SJSA1 (cell line): ENCODE measurements around the gene NPIPB9. TPM values are rescaled to one million over a fixed set of nuclear protein-coding genes. Genes with fewer than 3 reads are reported as not detected.
"Not testable (repeated sequence)": the region's sequence is repeated elsewhere in the genome, so short reads cannot be mapped to it uniquely, and the experiment has no call there.

Source experiments
- DNase-seq, 2 experiments: peaks; one replicate each; pipeline ENCODE4 v3.0.0-alpha.2; 2015 to 2020; ENCODE audit warnings: low spot score in 2 of 2, low read depth in 1 of 2
- H3K27ac ChIP-seq: fragments of 250-450 bp; sonication (Bioruptor Pico); 2 replicates; pipeline ENCODE4 v1.5.1; 2020; ENCODE audit warnings: mild to moderate bottlenecking, moderate library complexity
- H3K27me3 ChIP-seq: fragments of 250-450 bp; sonication (Bioruptor Pico); replicated peaks from 2 replicates; pipeline ENCODE4 v1.5.1; 2020; ENCODE audit warnings: mild to moderate bottlenecking, moderate library complexity
- H3K36me3 ChIP-seq: fragments of 250-450 bp; sonication (Bioruptor Pico); 2 replicates; pipeline ENCODE4 v1.5.1; 2020; ENCODE audit warnings: mild to moderate bottlenecking
- H3K4me1 ChIP-seq: fragments of 250-450 bp; sonication (Bioruptor Pico); replicated peaks from 2 replicates; pipeline ENCODE4 v1.6.1; 2021; ENCODE audit warnings: mild to moderate bottlenecking
- H3K4me3 ChIP-seq: fragments of 250-450 bp; sonication (Bioruptor Pico); 2 replicates; pipeline ENCODE4 v1.5.1; 2020; ENCODE audit warnings: mild to moderate bottlenecking
- H3K9me3 ChIP-seq: fragments of 250-450 bp; sonication (Bioruptor Pico); replicated peaks from 2 replicates; pipeline ENCODE4 v1.5.1; 2020; ENCODE audit warnings: mild to moderate bottlenecking
- total RNA-seq: library from RNA; depleted of rRNA; stranded (reverse); fragments of >200 nt; shearing (Covaris generic); gene quantifications from 2 replicates; pipeline ENCODE4 v1.2.3, GENCODE V29; 2014; rRNA removed

NPIPB9 gene
- total RNA-seq, 1 experiment from 2014 or later, result 0.61 TPM

- not testable (repeated sequence) for H3K36me3 ChIP-seq, H3K4me1 ChIP-seq, H3K4me3 ChIP-seq, H3K9me3 ChIP-seq, DNase-seq, H3K27me3 ChIP-seq, H3K27ac ChIP-seq
These were observed 30.8 kb downstream of the NPIPB9 start for GRCh38 chr16:28782357-28782756.

GRCh38 chr16:28802235-28803019 is 50.8 kb downstream of the NPIPB9 start:
- not testable (repeated sequence) for H3K9me3 ChIP-seq, H3K27me3 ChIP-seq, H3K36me3 ChIP-seq, DNase-seq, H3K4me3 ChIP-seq, H3K27ac ChIP-seq, H3K4me1 ChIP-seq

GRCh38 chr16:28807445-28808120 is 56.0 kb downstream of the NPIPB9 start:
- not testable (repeated sequence) for H3K36me3 ChIP-seq, H3K27ac ChIP-seq

GRCh38 chr16:28820016-28820415 is 68.4 kb downstream of the NPIPB9 start:
- H3K9me3 ChIP-seq, result no peaks in the 10 kb centered on the region
- no peak overlapping the region for H3K4me3 ChIP-seq
- DNase-seq, result no peak
- no peak overlapping the region for H3K27ac ChIP-seq
- H3K4me1 ChIP-seq, result peaks cover 8% of the 10 kb centered on the region
- peaks cover 29% of the 10 kb centered on the region for H3K36me3 ChIP-seq
- H3K27me3 ChIP-seq, result no peaks in the 10 kb centered on the region

More at GRCh38 chr16:28807445-28808120, 56.0 kb downstream of the NPIPB9 start:
- not testable (repeated sequence) for H3K4me1 ChIP-seq, H3K27me3 ChIP-seq, DNase-seq, H3K9me3 ChIP-seq, H3K4me3 ChIP-seq

GRCh38 chr16:28820546-28820945 is 69.0 kb downstream of the NPIPB9 start:
- H3K4me3 ChIP-seq, H3K4me1 ChIP-seq, H3K9me3 ChIP-seq, H3K27me3 ChIP-seq, H3K27ac ChIP-seq, DNase-seq: not testable (repeated sequence)
- peaks cover 35% of the 10 kb centered on the region for H3K36me3 ChIP-seq

GRCh38 chr16:28821874-28822519 is 70.4 kb downstream of the NPIPB9 start:
- H3K4me1 ChIP-seq, result peaks cover 8% of the 10 kb centered on the region
- H3K27ac ChIP-seq, result peak overlapping the region; percentile 95
- peaks cover 49% of the 10 kb centered on the region for H3K36me3 ChIP-seq
- no peaks in the 10 kb centered on the region for H3K27me3 ChIP-seq
- no peaks in the 10 kb centered on the region for H3K9me3 ChIP-seq
- DNase-seq, result no peak
- peak overlapping the region; percentile 95 for H3K4me3 ChIP-seq

Other genes with a start within 250 kb of the NPIPB9 start
- not detected in 2 replicates for gene IL27, start 245.0 kb upstream of the NPIPB9 start, total RNA-seq
- 0.16 and 0.92 TPM in 2 replicates for gene NUPR1, start 212.8 kb upstream of the NPIPB9 start, total RNA-seq
- 20.2 and 20.6 TPM in 2 replicates for gene SGF29, start 197.9 kb upstream of the NPIPB9 start, total RNA-seq
- not detected in 2 replicates for gene SULT1A2, start 154.7 kb upstream of the NPIPB9 start, total RNA-seq
- 0.79 TPM in 1 of 2 replicates, not detected in the other for gene SULT1A1, start 141.7 kb upstream of the NPIPB9 start, total RNA-seq
- not detected in 2 replicates for gene NPIPB8, start 113.7 kb upstream of the NPIPB9 start, total RNA-seq
- 53.2 and 76.5 TPM in 2 replicates for gene EIF3C, start 40.3 kb upstream of the NPIPB9 start, total RNA-seq
- 35.0 and 49.8 TPM in 2 replicates for gene ATXN2L, start 71.2 kb downstream of the NPIPB9 start, total RNA-seq
- 142 and 154 TPM in 2 replicates for gene TUFM, start 94.6 kb downstream of the NPIPB9 start, total RNA-seq
- gene SH2B1, start 112.1 kb downstream of the NPIPB9 start, total RNA-seq, result 22.7 and 26.2 TPM in 2 replicates
- gene ATP2A1, start 126.7 kb downstream of the NPIPB9 start, total RNA-seq, result 0.53 TPM in 1 of 2 replicates, not detected in the other
- 35.7 and 68.2 TPM in 2 replicates for gene RABEP2, start 173.5 kb downstream of the NPIPB9 start, total RNA-seq
- not detected in 2 replicates for gene CD19, start 180.2 kb downstream of the NPIPB9 start, total RNA-seq
- 27.0 and 29.8 TPM in 2 replicates for gene NFATC2IP, start 199.2 kb downstream of the NPIPB9 start, total RNA-seq
- gene SPNS1, start 223.0 kb downstream of the NPIPB9 start, total RNA-seq, result 43.0 and 65.0 TPM in 2 replicates
- 2.0 TPM in 1 of 2 replicates, not detected in the other for gene LAT, start 233.3 kb downstream of the NPIPB9 start, total RNA-seq